A673 (cell line): Measurements from ENCODE around the gene ANO7.

Source experiments
- CTCF ChIP-seq: fragments of 300-800, 200-600 bp; sonication (generic); conservative IDR thresholded peaks from 2 replicates; pipeline ENCODE4 v1.5.1; 2017; ENCODE audit warnings: low read depth, mild to moderate bottlenecking, antibody characterized with exemption, low read length, moderate library complexity, mixed read lengths
- EZH2 ChIP-seq: fragments of 200-600 bp; sonication (generic); IDR thresholded peaks from 2 replicates; pipeline ENCODE4 v1.6.1; 2017; ENCODE audit warnings: borderline replicate concordance, low read depth, mild to moderate bottlenecking, mixed read lengths, antibody characterized with exemption, low read length; ENCODE audit not compliant: poor library complexity, severe bottlenecking

GRCh38 chr2:241214766-241215165 lies 26.3 kb downstream of the ANO7 start:
- TF ChIP-seq CTCF (no peak), EZH2 (no peak)
